ENCODE measurements around the gene ABCC9.
A peak's percentile ranks its signal among the peaks of the same experiment; 100 is the strongest.

ABCC9 gene

DNA sequence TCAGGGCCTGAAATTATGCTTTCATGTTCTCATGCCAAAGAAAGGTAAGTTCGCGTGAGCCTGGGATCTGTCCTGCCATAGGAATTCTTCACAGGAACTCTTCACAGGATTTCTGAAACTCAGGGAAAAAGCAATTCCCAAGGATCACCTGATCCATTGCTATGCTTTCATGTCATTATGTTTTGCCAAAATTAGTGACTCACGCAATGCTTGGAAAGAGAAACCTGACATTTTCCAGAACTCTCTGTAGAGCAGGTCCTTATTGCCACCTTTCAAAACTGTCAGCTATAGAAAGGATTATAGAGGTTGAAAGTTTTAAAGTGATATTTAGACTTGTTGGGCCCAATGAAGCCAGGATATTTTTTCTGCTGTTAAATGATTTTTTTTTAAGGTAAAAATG is 160.4 kb downstream of the ABCC9 start:
- TF ChIP-seq, protein P1, sequence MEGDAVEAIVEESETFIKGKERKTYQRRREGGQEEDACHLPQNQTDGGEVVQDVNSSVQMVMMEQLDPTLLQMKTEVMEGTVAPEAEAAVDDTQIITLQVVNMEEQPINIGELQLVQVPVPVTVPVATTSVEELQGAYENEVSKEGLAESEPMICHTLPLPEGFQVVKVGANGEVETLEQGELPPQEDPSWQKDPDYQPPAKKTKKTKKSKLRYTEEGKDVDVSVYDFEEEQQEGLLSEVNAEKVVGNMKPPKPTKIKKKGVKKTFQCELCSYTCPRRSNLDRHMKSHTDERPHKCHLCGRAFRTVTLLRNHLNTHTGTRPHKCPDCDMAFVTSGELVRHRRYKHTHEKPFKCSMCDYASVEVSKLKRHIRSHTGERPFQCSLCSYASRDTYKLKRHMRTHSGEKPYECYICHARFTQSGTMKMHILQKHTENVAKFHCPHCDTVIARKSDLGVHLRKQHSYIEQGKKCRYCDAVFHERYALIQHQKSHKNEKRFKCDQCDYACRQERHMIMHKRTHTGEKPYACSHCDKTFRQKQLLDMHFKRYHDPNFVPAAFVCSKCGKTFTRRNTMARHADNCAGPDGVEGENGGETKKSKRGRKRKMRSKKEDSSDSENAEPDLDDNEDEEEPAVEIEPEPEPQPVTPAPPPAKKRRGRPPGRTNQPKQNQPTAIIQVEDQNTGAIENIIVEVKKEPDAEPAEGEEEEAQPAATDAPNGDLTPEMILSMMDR (IDR thresholded peaks at IDR 0.05; ENCODE audit: low read depth, low read length, missing control alignments), result no peak
- no peak for DNase-seq (ENCODE audit: low read depth)
- in situ Hi-C loops (cut with HindIII; ENCODE audit: low sequenced_read_pairs), result no loop called here

DNA sequence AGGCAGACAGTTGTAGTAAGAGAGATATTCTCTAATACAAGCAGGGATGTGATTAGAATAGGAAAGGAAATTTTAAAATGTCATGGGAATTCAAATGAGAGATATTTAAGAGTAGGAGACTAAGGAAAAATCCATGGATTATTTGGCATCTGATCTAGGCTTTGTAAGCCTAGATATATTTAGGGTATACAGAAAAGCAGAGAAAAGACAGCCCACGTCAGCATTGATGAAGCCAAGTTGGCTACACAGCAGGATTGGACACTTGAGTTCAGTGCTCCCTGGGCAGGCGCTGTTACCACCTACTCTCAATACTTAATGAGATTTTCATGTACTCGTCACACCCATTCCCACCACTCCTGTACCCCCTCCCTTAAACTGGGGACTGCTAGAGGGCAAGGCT is 165.1 kb downstream of the ABCC9 start:
- DNase-seq (ENCODE audit: low read depth), result no peak
- in situ Hi-C loops (cut with HindIII; ENCODE audit: low sequenced_read_pairs), result no loop called here
- no peak overlapping the region for H3K4me3 ChIP-seq (ENCODE audit: low read depth, low read length)
- TF ChIP-seq, protein P1 (IDR thresholded peaks at IDR 0.05; ENCODE audit: low read depth, low read length, missing control alignments), result no peak

More for the DNA sequence above, 160.4 kb downstream of the ABCC9 start:
- H3K4me3 ChIP-seq (ENCODE audit: low read depth, low read length), result no peak overlapping the region

DNA sequence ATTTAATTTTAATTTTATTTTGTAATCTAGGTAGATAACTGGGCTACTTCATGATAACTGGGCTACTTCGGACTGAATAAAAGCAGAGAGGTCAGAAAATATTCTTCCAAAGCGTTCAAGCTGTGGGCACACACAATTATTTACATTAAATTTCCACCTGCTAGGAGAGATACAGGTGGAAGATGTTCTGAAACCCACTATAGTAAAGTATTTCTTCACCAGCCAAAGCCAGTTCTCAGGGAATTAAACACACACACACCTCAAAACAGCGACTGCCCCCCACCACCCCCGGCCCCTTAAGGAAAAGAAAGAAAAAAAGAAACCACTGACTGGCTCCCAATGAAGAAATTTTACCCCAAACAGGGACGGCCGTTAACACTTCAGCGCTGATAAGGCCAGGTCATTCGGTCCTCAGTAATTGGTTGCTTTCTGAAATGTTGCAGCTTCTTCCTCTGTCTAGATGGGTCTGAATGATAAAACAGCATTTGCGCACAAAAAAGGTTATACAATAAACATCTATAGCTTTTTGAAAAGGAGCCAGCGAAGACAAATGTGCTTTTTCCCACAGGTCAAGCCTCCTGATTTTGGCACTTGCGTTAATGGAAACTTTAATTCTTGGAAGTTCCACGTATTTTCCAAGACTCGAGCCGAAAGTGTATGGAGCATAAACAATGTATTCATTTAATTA is 165.9 kb downstream of the ABCC9 start:
- DNase-seq (ENCODE audit: low read depth), result no peak
- H3K4me3 ChIP-seq (ENCODE audit: low read depth, low read length), result peak overlapping the region; percentile 59
- TF ChIP-seq, protein P1 (IDR thresholded peaks at IDR 0.05; ENCODE audit: low read depth, low read length, missing control alignments), result no peak
- in situ Hi-C loops (cut with HindIII; ENCODE audit: low sequenced_read_pairs), result no loop called here

DNA sequence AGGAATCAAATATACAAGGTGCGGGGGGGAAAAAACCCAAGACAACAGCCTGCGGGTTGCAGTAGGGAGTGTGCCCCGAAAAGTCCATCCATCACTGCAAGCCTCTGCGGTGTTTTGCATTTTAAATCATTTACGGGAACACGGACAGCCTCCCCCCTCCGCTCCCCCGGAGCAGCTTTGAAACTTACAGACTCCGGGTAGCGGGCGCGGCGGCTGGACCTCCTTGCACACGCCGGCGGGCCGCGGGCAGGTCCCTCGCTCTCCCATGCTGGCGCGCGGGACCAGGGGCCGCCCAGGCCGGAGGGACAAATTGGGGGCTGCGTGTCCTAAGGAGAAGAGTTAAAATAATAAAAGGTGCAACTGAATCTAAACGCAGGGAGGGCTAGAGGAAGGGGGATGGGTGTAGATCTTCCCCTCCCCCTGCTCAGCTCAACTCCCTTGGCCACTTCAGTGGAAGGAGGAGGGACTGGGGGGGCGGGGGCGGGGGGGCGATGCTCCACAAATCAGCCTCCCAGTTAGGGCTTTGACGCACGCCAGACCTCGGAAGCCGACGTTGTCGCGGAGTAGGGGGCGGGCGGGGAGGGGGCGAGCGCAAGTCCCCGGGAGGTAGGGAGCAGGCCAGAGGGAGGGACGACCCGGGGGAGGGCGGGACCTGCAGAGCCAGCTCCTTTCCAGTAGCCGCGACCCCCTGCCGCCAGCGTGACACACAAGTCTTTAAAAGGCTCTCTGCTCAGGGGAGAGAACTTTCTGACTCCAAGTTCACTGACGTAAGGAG is 166.7 kb downstream of the ABCC9 start, which contains the start of gene KCNJ8:
Gene KCNJ8 (minus strand): TSS at position 349 of the 775 bp plus-strand sequence. CDS start 1,090 bp downstream, outside the sequence.
- TF ChIP-seq, protein P1 (IDR thresholded peaks at IDR 0.05; ENCODE audit: low read depth, low read length, missing control alignments), result no peak
- DNase-seq (ENCODE audit: low read depth), result peak; percentile 46
- in situ Hi-C loops (cut with HindIII; ENCODE audit: low sequenced_read_pairs), result no loop called here
- H3K4me3 ChIP-seq (ENCODE audit: low read depth, low read length), result peak within 1 kb of the TSS; percentile 59

DNA sequence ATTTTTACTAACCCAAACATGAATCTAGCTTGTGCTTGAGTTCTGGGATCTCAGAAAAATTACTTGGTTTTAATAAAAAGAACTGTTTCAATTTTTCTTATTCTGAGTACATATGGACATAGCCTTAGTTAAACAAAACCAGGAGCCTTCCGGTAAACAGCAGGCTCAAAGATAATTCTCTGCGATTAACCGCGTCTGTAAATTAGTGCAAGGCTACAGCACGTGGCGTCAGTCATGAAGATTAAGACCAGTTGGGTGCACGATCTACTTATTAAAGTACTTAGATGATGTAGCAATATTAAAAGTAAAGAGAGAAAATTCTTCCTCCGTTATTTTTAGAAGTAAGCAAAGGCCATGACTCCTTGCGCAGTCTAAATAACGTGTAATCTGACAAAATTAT is 167.4 kb downstream of the ABCC9 start:
- DNase-seq (ENCODE audit: low read depth), result no peak
- TF ChIP-seq, protein P1 (IDR thresholded peaks at IDR 0.05; ENCODE audit: low read depth, low read length, missing control alignments), result no peak
- in situ Hi-C loops (cut with HindIII; ENCODE audit: low sequenced_read_pairs), result no loop called here
- peak overlapping the region; percentile 59 for H3K4me3 ChIP-seq (ENCODE audit: low read depth, low read length)

DNA sequence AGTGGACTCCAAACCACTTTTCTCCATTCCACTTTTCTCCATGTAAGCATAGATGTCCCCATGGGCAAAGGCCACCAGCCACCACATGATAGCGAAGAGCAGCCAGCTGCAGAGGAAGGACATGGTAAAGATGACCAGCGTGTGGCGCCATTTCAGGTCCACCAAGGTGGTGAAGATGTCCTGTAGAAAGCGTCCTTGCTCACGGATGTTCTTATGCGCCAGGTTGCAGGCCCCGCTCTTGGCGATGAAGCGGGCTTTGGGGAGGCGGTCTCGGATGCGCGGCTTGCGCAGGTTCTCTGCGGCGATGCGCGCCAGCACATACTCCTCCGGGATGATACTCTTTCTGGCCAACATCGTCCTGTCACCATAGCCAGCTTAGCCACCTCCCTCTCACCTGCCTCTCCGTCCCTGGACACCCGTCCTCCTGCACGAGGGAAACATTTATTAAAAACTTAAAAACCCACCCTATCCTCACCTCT is 167.9 kb downstream of the ABCC9 start:
- H3K4me3 ChIP-seq (ENCODE audit: low read depth, low read length), result peak overlapping the region; percentile 59
- DNase-seq (ENCODE audit: low read depth), result no peak
- TF ChIP-seq, protein P1 (IDR thresholded peaks at IDR 0.05; ENCODE audit: low read depth, low read length, missing control alignments), result peak; percentile 41

More for the DNA sequence above, 167.9 kb downstream of the ABCC9 start:
- in situ Hi-C loops (cut with HindIII; ENCODE audit: low sequenced_read_pairs), result no loop called here

All from astrocyte of the cerebellum (primary cell).